ENCODE measurements around the gene WDR62.

WDR62 gene

GRCh38 chr19:36150586-36150985 is 95.9 kb downstream of the WDR62 start:
- Histone ChIP-seq H3K4me3 (replicated peaks; ENCODE audit: insufficient read depth, low read length) (no peak overlapping the region), H3K27ac (replicated peaks) (no peak overlapping the region), H3K27me3 (ENCODE audit: insufficient read depth, poor library complexity, severe bottlenecking) (no peaks in the 10 kb centered on the region)
- no peak for TF ChIP-seq POLR2AphosphoS5 (IDR thresholded peaks at IDR 0.05; ENCODE audit: low read depth)
- TF ChIP-seq SPI1 (IDR thresholded peaks at IDR 0.05; ENCODE audit: borderline replicate concordance, low read depth) = no peak
- TF ChIP-seq GABPA (IDR thresholded peaks at IDR 0.05; ENCODE audit: low read depth) = no peak
- TF ChIP-seq, protein P1, sequence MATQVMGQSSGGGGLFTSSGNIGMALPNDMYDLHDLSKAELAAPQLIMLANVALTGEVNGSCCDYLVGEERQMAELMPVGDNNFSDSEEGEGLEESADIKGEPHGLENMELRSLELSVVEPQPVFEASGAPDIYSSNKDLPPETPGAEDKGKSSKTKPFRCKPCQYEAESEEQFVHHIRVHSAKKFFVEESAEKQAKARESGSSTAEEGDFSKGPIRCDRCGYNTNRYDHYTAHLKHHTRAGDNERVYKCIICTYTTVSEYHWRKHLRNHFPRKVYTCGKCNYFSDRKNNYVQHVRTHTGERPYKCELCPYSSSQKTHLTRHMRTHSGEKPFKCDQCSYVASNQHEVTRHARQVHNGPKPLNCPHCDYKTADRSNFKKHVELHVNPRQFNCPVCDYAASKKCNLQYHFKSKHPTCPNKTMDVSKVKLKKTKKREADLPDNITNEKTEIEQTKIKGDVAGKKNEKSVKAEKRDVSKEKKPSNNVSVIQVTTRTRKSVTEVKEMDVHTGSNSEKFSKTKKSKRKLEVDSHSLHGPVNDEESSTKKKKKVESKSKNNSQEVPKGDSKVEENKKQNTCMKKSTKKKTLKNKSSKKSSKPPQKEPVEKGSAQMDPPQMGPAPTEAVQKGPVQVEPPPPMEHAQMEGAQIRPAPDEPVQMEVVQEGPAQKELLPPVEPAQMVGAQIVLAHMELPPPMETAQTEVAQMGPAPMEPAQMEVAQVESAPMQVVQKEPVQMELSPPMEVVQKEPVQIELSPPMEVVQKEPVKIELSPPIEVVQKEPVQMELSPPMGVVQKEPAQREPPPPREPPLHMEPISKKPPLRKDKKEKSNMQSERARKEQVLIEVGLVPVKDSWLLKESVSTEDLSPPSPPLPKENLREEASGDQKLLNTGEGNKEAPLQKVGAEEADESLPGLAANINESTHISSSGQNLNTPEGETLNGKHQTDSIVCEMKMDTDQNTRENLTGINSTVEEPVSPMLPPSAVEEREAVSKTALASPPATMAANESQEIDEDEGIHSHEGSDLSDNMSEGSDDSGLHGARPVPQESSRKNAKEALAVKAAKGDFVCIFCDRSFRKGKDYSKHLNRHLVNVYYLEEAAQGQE (IDR thresholded peaks at IDR 0.05; ENCODE audit: insufficient replicate concordance, low read depth) = no peak
- no peak for TF ChIP-seq CTCF (IDR thresholded peaks at IDR 0.05; ENCODE audit: insufficient read depth, low read length)
- DNase-seq (ENCODE audit: low read depth in 1 of 2, low spot score in 1 of 2) = no peak

DNA sequence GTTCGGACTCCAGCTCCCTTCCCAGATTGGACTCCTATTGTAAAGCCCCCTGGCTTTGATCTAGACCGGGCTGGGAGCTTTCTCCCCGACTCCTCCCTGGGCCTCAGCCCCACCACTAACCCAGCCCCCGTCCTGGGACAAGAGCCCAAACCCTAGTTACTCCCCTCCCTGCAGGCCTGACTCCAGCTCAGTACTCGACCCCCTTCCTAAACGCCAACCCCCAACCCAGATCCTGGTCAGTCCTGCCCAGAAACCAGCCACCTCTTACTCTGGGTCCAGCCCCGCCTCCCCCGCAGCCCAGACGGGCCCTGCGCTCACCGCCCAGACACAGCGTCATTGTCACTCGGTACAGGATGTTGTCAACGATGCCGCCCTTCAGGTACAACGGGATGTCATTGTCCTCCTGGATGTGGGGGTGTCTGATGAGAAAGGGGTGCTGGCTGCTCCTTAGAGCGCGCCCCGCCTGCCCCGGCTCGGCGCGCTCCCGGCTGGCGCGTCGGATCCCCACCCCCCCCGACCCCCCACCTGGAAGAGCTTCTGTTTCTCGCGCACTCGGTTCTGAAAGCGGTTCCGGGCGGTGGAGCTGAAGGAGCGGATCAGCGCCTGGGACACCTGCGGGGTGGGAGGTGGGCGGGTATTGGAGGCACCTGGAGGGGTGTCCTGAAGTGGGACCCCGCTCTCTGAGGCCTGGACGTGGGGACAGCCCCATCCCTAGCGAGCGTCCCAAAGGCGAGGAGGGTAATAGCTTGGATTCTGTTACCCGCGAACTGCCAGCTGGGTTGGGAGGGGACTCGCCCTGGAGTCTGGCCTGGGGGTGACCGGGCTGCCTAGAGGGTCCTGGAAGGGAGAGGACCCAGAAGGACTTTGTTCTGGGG is 96.7 kb downstream of the WDR62 start:
- DNase-seq (ENCODE audit: low read depth in 1 of 2, low spot score in 1 of 2) = no peak
- Histone ChIP-seq H3K27me3 (ENCODE audit: insufficient read depth, poor library complexity, severe bottlenecking) (no peaks in the 10 kb centered on the region), H3K4me3 (replicated peaks; ENCODE audit: insufficient read depth, low read length) (no peak overlapping the region), H3K27ac (replicated peaks) (no peak overlapping the region)
- TF ChIP-seq SPI1 (IDR thresholded peaks at IDR 0.05; ENCODE audit: borderline replicate concordance, low read depth) (no peak), GABPA (IDR thresholded peaks at IDR 0.05; ENCODE audit: low read depth) (no peak), CTCF (IDR thresholded peaks at IDR 0.05; ENCODE audit: insufficient read depth, low read length) (no peak), POLR2AphosphoS5 (IDR thresholded peaks at IDR 0.05; ENCODE audit: low read depth) (no peak)
- TF ChIP-seq, protein P1 (IDR thresholded peaks at IDR 0.05; ENCODE audit: insufficient replicate concordance, low read depth) = no peak

DNA sequence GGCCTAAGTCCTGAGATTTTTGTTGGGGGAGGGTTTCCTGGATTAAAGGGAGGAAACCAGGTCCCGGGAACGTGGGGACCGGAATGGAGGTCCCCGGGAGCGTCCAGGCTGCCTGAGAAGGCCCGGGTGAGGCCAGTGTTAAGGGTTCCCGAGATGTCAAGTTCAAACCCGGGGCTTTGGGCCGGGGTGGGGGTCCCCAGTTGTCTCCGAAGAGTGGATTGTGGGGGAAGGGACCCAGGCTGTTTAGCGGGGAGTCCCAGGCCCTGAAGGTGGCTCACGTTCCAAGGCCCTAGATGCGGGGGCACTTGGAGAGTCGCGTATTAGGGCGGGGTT is 97.3 kb downstream of the WDR62 start:
- Histone ChIP-seq H3K27ac (replicated peaks) (no peak overlapping the region), H3K4me3 (replicated peaks; ENCODE audit: insufficient read depth, low read length) (no peak overlapping the region), H3K27me3 (ENCODE audit: insufficient read depth, poor library complexity, severe bottlenecking) (no peaks in the 10 kb centered on the region)
- no peak for TF ChIP-seq CTCF (IDR thresholded peaks at IDR 0.05; ENCODE audit: insufficient read depth, low read length)
- TF ChIP-seq GABPA (IDR thresholded peaks at IDR 0.05; ENCODE audit: low read depth) = no peak
- TF ChIP-seq POLR2AphosphoS5 (IDR thresholded peaks at IDR 0.05; ENCODE audit: low read depth) = no peak
- TF ChIP-seq, protein P1 (IDR thresholded peaks at IDR 0.05; ENCODE audit: insufficient replicate concordance, low read depth) = no peak
- no peak for TF ChIP-seq SPI1 (IDR thresholded peaks at IDR 0.05; ENCODE audit: borderline replicate concordance, low read depth)
- no peak for DNase-seq (ENCODE audit: low read depth in 1 of 2, low spot score in 1 of 2)
